ENCODE data around the gene CHD2.

- no peak for TF ChIP-seq POLR2A (IDR thresholded peaks at IDR 0.05; ENCODE audit: low read depth, low read length)
- no peak for TF ChIP-seq TAF1 (IDR thresholded peaks at IDR 0.05; ENCODE audit: low read depth, low read length)
- TF ChIP-seq SPI1 (IDR thresholded peaks at IDR 0.05; ENCODE audit: low read depth, low read length) = no peak
- no peak for TF ChIP-seq POLR2AphosphoS5 (IDR thresholded peaks at IDR 0.05; ENCODE audit: low read depth, low read length)
Observed at GRCh38 chr15:93025625-93025982, 125.5 kb downstream of the CHD2 start.
